ENCODE results near the gene GMPPA.

DNA sequence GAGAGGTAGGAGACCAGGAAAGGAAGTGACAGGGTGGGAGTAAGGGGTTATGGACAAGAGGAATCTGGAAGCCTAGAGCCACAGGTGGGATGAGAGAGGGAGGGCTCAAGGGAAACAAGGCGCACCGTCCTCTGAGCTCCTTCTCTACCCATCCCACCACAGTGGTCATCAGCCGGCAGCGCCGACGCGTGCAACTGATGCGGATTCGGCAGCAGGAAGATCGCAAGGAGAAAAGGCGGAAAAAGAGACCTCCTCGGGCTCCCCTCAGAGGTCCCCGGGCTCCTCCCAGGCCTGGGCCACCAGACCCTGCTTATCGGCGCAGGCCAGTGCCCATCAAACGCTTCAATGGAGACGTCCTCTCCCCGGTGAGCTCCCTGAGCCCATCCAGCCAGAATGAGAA is 50.3 kb downstream of the GMPPA start:
- TF ChIP-seq EP300 (IDR thresholded peaks at IDR 0.05) (no peak), MYC (IDR thresholded peaks at IDR 0.05; ENCODE audit: borderline replicate concordance, low read length) (no peak), MAX (IDR thresholded peaks at IDR 0.05) (no peak), CTCF (IDR thresholded peaks at IDR 0.05) (no peak), FOXS1 (CRISPR knock-in tag; IDR thresholded peaks at IDR 0.05) (no peak), RAD21 (conservative IDR thresholded peaks at IDR 0.05 in 1 of 2, IDR thresholded peaks at IDR 0.05 in 1 of 2) (no peak), BHLHE40 (IDR thresholded peaks at IDR 0.05; ENCODE audit: low read depth, low read length) (no peak), CBX2 (IDR thresholded peaks at IDR 0.05; ENCODE audit: borderline replicate concordance, low read depth) (no peak), JUN (IDR thresholded peaks at IDR 0.05) (no peak), NFE2L2 (conservative IDR thresholded peaks at IDR 0.05; ENCODE audit: low read length) (no peak), SREBF2 (IDR thresholded peaks at IDR 0.05) (no peak)

Data from A549 (cell line).